CD4-positive, alpha-beta T cell treated with Interleukin-6 at 100 ng/mL for 8 hours (primary cell): Measurements from ENCODE around the gene ETDA.
"Not testable (repeated sequence)": the region's sequence is repeated elsewhere in the genome, so short reads cannot be mapped to it uniquely, and the experiment has no call there.

Experiments
- DNase-seq: peaks from one replicate; pipeline ENCODE4 v3.0.0-alpha.2; 2020; ENCODE audit warnings: mixed read lengths, low spot score

The ETDA gene

DNA sequence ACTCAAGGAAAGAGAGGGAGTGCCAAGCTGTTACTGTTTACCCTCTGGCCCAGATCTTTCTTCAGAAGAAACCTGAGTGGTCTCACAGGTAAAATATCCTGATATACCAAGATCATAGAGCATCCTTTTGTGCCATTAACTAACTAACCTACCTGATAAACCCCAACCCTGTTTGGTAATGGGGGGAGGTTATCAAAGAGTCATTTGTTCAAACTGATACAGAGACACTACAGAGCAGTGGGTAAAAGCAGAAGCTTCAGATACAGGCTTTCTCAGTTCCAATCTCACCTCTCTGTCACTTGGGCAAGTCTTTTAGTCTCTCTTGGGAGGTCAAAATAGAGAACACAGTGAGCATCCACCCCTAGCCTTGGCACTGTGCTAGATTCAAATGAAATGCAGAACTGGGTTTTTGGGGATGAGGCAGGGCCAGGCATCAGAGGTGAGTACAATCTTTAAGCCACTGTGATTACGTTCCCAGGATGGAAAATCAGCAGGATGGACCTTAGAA is at the start of gene ETDA:
Gene ETDA (plus strand): TSS at position 51 of the 508 bp plus-strand sequence. CDS start 1,216 bp downstream, outside the sequence.
- not testable (repeated sequence) for DNase-seq

DNA sequence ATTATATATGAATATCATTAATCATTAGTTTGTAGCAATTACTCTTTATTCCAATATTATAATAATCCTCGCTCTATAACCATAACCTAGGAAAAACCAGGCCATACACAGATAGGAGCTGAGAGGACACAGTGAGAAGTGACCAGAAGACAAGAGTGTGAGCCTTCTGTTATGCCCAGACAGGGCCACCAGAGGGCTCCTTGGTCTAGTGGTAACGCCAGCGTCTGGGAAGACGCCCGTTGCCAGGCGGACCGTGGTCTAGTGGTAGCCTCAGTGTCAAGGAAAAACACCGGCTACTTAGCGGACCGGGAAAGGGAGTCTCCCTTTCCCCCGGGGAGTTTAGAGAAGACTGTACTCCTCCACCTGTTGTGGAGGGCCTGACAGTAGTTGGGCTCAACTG is 45.4 kb upstream of the ETDA start:
- not testable (repeated sequence) for DNase-seq

DNA sequence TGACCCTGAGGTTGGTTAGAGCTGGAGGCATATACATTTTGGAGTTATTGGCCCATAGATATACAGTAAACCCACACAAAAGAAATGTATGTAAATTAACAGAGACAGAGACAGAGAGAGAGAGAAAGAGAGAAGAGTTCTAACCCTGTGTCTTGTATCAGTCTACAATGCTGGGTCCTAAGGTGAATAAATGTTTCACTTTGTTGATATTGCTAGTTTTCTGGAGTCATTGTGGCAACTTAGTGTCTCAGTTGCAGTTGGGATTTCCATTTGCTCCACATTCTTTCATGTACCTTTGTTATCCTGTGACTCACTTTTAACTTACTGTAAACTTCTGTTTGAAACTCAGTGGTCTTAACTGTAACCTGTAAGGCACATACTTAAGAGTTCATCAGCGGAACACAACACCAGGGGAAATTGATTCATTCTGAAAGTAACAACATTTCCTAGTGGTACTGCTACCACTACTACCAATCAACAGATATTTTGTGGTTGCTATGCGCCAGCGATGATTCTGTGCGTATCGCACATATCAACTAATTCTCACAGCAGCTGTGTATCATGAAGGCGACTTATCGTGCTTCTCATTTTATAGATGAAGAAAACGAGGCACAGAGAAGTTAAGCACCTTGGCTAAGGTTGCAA is 38.5 kb upstream of the ETDA start:
- DNase-seq, result no peak

DNA sequence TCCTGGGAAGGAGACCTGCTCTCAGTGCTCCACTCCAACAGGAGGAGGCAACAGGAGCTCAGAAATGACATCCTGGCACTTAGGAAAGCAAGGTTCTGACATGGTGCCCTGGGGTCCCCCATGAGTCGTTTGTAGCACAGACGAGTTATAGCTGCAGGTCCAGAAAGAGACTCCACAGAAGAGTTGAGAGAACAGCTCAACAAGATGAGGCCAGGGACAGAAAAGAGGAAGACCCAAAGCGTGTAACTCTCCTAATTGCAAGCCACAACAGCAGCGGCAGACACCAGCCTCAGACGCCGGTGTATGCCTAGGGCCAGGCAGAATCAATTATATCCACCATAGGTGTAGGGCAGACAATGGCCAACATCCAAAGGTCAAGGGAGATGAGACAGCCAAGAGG is 5.9 kb upstream of the ETDA start:
- not testable (repeated sequence) for DNase-seq

DNA sequence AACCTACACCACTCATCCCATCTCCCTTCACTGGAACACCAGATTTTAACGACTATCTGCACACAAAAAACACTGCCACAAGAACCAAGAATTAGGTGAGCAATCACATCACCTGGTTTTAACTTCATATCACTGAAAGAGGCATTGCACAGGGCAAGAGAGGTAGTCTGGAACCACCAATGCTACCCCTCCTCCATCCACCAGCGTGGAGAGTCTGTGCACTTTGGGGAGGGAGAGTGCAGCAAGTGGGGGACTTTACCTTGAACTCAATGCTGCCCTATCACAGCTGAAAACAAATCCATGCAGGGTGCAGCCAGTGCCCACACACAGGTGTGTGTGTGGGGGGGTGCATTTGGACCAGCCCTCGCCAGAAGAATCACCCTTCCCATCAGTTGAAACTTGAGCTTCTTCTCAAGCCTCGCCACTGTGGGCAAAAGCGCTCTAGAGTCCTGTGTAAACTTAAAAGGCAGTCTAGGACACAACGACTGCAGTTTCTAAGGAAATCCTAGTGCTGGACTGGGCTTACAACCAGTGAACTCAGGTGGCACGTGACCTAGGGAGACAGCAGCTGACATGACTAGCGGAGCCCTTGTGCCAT is 4.3 kb downstream of the ETDA start:
- not testable (repeated sequence) for DNase-seq

DNA sequence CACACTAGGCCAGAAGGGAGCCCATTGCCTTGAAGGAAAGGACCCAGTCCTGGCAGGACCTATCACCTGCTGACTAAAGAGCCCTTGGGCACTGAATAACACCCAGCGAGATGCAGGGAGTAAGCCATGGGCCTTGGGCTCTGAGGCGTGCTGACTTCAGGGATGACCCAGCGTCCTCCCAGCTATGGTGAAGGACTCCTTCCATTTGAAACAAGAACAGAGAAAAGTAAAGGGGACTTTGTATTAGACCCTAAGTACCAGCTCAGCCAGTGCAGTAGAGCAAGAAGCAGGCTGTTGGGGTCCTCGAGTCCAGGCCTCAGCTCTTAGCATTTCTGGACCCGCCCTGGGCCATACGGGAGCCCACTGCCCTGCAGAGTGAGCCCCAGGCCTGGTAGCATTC is 5.1 kb downstream of the ETDA start:
- DNase-seq, result no peak

DNA sequence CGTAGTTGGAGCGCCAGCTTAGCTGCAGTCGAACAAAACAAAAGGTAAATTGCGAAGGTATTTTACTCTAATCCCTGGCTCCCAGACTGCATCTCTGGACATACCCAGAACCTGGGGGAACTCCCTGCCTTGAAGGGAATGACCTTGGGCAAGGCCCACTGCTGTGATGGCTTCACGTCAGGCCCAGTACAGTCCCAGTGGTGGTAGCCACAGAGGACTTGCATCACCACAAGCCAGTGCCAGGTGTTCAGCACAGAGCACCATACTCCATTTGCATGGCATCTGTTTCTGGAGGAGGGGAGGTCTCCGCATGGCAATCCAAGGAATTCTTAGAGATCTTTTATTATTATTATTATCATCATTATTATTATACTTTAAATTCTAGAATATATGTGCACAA is 5.6 kb downstream of the ETDA start:
- DNase-seq, result no peak

DNA sequence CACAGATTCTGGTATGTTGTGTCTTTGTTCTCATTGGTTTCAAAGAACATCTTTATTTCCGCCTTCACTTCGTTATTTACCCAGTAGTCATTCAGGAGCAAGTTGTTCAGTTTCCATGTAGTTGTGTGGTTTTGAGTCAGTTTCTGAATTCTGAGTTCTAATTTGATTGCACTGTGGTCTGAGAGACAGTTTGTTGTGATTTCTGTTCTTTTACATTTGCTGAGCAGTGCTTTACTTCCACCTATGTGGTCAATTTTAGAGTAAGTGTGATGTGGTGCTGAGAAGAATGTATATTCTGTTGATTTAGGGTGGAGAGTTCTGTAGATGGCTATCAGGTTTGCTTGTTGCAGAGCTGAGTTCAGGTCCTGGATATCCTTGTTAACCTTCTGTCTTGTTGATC is 9.1 kb downstream of the ETDA start:
- not testable (repeated sequence) for DNase-seq

DNA sequence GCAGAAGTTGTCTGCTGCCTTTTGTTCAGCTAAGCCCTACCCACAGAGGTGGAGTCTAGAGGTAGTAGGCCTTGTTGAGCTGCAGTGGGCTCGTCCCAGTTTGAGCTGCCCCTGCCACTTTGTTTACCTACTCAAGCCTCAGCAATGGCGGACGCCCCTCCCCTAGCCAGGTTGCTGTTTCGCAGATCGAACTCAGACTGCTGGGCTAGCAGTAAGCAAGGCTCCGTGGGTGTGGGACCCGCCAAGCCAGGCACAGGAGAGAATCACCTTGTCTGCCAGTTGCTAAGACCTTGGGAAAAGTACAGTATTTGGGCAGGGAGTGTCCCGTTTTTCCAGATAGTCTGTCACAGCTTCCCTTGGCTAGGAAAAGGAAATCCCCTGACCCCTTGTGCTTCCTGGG is 11.5 kb downstream of the ETDA start:
- not testable (repeated sequence) for DNase-seq

DNA sequence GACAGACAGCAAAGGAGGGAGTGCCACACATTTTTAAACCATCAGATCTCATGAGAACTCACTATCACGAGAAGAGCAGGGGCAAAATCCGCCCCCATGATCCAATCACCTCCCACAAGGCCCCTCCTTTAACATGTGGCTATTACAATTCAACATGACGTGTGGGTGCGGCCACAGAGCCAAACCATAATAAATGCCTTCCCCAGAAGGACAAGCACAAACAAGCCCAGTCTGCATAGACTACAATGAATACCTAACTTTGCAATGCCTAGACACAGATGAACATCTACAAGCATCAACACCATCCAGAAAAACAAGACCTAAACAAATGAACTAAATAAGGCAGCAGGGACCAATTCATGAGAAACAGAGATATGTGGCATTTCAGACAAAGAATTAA is 12.3 kb downstream of the ETDA start:
- DNase-seq, result no peak

DNA sequence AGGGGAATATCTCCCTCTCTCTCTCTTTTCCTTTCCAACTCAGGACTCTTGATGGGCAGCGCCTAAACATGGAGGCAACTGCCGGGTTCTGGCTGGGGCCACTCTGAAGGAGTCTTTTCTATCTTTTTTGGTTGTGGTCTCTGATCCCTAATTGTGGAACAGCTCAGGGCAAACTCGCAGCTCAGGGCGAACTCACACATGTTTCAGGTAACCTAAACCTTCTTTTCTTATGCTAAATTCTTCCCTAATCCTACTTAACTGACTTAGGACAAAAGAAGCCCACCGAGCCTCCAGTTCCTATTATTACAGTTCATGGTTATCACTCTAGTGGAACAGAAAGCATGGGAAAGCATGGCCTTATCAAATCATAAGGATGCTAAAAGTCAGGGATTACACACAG is 21.3 kb downstream of the ETDA start:
- DNase-seq, result no peak

DNA sequence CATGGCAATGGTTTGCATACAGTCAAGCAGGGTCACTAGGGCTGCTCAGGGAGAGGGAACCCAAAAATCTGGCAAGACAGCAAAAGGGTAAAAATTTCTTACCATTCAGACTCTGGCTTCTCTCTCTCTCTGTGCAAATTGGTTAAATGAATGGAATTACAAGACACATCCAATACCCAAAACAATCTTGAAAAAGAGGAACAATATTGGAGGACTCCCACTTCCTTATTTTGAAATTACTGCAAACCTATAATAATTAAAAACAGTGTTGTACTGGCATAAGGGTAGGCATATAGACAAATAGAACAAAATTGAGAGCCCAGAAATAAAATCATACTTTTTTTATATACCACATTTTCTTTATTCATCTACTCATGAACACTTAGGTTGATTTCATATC is 24.1 kb downstream of the ETDA start:
- DNase-seq, result no peak

DNA sequence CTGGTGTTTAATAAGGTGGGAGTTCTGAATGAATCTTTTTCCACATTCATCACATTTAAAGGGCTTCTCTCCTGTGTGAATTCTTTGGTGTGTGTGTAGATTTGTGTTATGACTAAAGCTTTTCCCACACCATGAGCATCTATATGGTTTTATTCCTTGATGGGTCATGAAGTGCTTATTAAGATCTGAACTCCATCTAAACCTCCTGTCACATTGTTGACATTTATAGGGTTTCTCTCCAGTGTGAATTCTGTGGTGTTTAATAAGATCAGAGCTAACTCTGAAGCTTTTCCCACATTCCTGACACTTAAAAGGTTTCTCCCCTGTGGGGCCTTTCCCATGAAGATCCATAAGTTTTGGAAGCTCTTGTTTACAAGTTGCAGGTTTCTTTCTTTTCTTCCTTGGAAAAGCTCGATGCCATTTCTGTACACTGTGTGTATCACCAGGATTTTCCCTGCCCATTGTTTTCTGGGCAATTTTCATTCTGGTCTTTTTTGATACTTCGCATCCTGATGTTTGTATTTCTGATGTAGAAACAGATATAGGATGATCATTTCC is 35.5 kb downstream of the ETDA start:
- no peak for DNase-seq

DNA sequence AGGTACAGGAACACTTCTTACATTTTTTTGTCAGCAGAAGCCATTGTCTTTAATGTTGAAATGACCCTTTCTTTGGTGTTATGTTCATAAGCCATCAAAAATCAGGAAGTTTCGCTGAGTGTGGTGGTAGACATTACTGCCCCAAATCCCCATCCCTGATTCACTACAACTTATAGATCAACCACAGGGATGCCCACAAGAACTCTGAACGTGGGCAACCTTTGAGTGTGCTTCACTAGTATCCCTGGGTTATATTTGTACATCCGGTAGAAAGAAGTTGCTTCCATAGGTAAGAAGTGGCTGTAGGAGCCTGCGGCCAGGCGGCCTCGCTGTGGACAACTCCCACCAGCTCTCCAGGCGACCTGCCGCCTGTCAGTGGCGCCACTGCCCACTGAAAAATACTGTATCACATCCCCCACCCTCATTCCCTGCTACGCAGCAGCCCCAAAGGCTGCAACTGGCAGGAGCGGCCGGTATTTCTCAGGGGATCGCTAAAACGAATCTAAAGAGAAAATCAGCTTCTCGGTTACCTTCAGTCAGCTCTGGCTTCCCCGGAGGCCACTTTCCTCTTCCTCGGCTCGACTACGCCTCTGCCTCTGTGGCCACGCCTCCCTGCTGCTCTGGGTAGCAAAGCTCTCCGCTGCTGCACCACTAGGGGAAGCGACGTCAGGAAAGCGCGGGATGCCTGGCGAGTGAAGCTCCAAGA is 43.5 kb downstream of the ETDA start:
- peak; percentile 51 for DNase-seq

DNA sequence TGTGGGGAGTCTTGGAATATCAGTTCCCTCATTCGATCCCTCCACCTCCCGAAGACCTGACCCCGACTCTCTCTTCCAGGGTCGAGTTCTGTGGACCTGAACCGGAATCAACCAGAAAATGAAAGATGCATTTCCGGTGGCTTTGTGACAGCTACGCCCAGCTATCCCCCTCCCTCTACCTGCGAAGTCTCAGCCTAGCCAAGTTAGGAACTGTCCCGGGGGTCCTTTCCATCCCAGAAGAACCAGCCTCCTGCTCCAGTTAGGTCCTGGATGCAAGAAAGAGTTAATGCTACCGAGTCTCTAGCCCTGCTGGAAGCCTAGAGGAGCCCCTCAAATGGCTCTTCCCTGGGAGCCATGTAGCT is 44.1 kb downstream of the ETDA start:
- DNase-seq, result no peak

DNA sequence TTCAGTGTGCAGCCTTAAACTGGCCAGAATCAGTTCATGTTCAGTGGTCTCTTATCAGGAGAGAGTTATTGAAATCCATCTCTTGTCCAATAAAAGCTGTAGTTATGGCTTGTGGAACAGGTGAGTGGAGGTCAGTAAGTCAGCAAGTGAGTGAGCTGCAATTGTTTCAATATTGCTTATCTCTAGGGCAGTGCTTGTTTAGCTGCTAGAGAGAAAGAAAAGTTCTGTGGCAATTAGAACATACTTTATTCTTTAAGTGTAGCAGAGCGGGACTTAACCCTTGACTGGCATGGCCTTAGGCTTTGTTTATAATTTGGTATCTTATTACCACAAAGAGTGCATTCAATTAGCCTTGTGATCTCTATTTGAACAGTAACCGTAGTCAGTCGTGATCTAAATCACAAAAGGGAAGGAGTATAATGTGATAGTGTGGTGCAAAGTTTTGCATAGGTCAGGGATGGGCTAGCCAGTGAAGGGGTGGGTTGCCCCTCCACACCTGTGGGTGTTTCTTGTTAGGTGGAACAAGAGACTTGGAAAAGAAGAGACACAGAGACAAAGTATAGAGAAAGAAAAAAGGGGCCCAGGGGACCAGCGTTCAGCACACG is 50.5 kb downstream of the ETDA start:
- DNase-seq, result no peak
